ENCODE results near the gene PUDP.

GRCh38 chrX:7115557-7115956 lies 32.4 kb downstream of the PUDP start:
- TF ChIP-seq CTCF (IDR thresholded peaks at IDR 0.05; ENCODE audit: low read depth, low read length, poor library complexity, severe bottlenecking), result no peak
- TF ChIP-seq EZH2phosphoT487 (IDR thresholded peaks at IDR 0.05; ENCODE audit: borderline replicate concordance, low read length), result no peak

All from DOHH2 (cell line).